HG03095 (cell line): ENCODE measurements around the gene FOXN1.
"Not testable (repeated sequence)": the region's sequence is repeated elsewhere in the genome, so short reads cannot be mapped to it uniquely, and the experiment has no call there.

Source experiments
- ATAC-seq: cut with Tn5 transposase; IDR thresholded peaks from one replicate; pipeline ENCODE4 v1.9.1; 2021; ENCODE audit warnings: moderate library complexity; ENCODE audit not compliant: unreplicated experiment

The FOXN1 gene

GRCh38 chr17:28522281-28522680, 16.1 kb downstream of the FOXN1 start:
- ATAC-seq: not testable (repeated sequence)

- no peak for ATAC-seq
Observed at GRCh38 chr17:28523186-28523585, 17.0 kb downstream of the FOXN1 start.

- ATAC-seq: no peak
Observed at GRCh38 chr17:28523876-28524275, 17.7 kb downstream of the FOXN1 start.

DNA sequence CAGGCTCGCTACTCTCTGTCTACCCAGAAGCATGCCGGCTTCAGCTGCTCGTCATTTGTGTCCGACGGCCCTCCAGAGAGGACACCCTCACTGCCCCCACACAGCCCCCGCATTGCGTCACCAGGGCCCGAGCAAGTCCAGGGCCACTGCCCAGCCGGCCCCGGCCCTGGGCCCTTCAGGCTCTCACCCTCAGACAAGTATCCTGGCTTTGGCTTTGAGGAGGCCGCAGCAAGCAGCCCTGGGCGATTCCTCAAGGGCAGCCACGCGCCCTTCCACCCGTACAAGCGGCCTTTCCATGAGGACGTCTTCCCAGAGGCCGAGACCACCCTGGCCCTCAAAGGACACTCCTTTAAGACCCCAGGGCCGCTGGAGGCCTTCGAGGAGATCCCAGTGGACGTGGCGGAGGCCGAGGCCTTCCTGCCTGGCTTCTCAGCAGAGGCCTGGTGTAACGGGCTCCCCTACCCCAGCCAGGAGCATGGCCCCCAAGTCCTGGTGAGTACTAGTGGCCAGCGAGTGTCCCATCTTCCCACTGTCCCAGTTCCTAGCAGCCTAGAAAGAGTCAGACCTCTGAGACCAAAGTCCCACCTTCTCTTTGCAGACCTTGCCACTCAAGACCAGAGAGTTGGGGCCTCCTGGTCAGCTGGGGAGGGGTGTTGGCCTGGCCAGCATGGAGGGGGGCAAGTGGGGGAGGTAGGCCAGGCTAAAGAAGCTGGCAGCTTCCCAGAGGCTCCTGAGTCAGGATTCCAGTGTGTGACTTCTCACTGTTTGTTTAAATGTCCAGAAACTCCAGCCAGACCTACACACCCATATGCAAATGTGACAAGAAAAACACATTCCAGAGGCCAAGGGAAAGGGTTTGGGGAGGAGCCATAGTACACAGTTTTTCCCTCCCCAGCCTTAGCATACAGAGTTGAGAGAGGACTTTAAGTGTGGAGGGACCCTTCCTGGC, 18.6 kb downstream of the FOXN1 start:
- ATAC-seq: no peak

GRCh38 chr17:28526381-28526780, 20.2 kb downstream of the FOXN1 start:
- ATAC-seq: no peak

- ATAC-seq: no peak
Observed at GRCh38 chr17:28527181-28527681, 21.1 kb downstream of the FOXN1 start.

DNA sequence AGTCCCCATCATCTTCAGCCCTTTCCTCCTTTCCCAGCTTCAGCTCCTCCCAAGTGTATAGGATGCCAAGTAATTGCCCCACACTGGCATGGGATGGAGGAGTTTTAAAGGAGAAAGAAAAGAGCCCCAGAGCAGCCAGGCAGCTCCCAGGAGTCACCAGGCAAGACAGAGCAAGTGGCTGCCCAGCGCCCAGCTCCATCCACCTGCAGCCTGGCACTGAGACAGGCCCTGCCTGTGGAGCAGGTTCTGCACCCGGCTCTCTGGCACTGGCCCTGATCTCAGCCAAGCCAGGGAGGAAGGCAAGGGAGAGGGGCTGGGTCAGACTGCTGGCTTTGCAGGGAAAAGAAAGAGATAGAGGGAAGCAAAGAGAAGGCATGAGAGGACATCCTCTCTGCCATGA, 21.7 kb downstream of the FOXN1 start:
- ATAC-seq: no peak

GRCh38 chr17:28528327-28529012, 22.3 kb downstream of the FOXN1 start:
- no peak for ATAC-seq

DNA sequence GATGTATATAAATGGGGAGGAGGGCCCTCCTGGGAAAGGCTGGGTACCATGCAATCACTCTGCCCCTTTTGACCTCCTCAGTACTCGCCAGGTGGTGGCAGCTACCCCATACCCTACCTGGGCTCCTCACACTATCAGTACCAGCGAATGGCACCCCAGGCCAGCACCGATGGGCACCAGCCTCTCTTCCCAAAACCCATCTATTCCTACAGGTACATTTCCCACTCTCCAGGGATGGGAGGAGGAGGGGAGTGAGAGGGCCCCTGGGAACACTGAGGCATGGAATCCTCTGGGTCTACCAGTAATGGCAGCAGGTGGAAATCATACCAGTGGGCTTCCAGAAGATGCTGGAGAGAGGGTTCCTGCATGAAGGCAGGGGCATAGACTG, 22.9 kb downstream of the FOXN1 start:
- no peak for ATAC-seq

- no peak for ATAC-seq
Observed at GRCh38 chr17:28530250-28530649, 24.1 kb downstream of the FOXN1 start.

- ATAC-seq: no peak
Observed at GRCh38 chr17:28530926-28531325, 24.8 kb downstream of the FOXN1 start.

DNA sequence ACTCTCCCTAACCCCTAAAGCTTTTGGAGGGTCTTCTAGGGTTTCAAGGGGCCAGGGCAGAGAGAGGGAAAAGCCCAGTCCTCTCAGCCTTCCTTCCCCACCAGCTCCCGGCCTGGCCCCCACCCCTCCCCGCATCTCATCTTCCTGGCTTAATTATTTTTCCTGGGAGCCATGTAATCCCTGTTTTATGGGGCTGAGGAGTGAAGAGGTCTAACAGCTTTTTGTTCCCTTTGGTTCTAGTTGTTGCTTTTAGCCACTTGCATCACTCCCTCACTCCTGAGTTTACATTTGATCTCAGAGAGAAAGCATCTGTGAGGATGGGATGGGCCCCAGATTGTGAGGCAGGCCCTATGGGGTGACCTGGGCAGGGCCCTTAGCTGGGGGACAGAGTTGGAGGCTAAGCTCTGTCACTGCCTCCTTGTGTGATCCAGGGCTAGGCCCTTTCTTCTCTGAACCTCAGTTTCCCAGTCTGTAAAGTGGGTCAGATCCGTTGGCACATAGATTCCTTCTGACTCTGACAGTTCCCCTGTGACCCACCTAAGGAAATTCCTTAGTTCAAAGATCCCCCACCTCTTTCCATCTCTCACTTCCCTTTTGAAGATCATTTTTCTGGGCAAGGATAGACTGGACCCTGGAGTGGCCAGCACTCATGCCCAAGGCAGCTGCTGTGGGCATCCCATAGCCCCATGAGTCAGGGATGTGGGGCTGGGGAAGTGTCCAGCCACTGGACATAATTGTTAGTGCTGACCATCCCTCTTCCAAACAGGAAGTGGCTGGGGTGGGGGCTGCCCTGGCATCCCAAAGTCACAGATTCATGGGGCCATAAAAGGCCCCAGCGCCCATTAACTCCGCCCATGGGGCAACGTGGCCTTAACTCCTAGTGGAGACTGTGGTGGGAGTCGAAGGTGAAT, 26.2 kb downstream of the FOXN1 start:
- ATAC-seq: no peak

DNA sequence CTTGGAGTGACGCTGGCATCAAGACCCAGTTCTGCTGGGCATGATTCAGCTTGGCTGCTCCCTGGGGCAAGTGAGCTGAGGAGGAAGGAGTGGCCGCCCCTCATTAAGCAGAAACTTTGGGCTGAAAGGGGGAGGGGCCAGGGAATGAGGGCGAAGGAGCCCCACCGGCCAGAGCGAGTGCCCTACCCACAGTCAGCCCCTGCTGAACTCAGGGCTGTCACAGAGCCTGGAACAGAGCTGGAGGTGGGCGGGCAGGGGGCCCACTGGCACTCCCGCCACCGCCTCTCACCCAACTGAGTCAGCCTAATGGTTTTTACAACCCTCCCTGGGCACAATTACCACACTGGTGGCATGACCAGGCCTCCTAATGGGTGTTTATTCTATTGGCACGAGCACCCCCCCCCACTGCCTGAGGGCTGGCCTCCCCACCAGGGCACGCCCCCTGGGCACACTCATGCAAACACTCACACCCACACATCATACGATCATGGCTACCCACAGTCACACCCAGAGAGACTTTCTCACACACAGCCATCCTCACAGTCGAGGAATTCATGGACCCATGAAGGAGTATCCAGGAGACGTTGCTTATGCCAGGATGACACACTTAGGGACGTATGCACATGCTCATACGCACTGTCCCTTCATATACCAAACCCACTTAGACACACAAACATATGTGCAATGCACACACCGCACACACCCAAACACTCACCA, 27.1 kb downstream of the FOXN1 start:
- ATAC-seq: no peak

GRCh38 chr17:28534740-28535375, 28.7 kb downstream of the FOXN1 start:
- no peak for ATAC-seq

DNA sequence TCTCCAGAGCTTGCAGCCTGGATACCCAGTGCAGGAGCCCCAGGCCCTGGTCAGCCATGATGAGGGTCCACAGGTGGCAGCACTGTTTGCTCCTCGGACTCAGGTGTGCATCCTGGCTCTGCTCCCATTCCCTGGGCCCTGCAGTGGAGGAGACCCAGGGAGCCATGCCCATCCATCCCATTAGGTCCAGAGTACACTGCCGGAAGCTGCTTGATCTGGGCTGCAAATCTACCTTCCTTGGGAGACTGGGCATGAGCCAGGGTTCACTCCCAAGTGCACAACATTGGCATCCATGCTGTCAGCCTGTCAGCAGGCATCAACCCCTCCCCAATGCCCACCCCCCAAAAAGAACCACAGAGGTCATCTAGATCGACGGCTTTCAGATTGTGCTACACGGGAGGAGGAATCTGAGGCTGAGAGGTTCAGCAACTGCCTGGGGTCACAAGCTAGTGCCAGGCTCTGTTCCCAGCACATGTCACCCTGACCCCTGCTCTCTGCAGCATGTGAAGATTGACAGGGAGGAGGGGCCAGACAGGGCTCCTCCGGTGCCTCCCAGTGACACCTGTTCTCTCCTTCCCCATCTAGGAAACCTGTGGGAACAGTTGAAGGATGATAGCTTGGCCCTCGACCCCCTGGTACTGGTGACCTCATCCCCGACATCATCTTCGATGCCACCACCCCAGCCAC, 30.5 kb downstream of the FOXN1 start:
- no peak for ATAC-seq

DNA sequence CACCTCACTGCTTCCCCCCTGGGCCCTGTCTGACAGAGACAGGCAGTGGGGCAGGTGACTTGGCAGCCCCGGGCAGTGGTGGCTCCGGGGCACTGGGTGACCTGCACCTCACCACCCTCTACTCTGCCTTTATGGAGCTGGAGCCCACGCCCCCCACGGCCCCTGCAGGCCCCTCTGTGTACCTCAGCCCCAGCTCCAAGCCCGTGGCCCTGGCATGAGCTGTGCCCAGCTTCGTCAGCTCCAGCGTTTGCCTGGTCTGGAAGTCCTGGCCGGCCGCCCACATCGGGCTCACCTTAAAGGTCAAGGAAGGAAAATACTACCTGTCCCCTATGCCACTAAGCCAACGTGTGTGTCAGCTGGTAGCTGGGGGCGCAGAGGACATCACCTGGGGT, 31.1 kb downstream of the FOXN1 start:
- ATAC-seq: no peak

- no peak for ATAC-seq
Observed at GRCh38 chr17:28538296-28538895, 32.2 kb downstream of the FOXN1 start.

DNA sequence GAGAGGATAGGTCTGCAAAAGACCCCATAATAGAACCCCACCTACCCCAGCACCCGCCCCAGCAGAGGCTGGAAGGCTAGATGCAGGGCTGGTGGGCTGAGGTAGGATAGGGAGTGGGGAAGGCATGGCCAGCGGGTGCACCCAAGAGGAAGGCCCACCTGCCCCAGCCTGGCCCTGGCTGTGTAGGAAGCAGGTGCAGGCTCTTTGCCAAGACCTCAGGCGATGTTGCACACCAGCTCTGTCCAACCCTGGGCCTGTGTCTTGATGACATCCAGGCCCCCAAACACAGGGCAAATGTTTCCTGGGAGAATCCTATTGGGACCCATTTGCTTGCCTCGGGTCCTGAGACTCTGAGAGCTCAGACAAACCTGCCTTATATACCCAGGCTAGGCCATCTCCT, 34.1 kb downstream of the FOXN1 start:
- ATAC-seq: no peak

GRCh38 chr17:28541439-28541838, 35.3 kb downstream of the FOXN1 start:
- ATAC-seq: no peak
